Fibroblast of the aortic adventitia (primary cell): ENCODE measurements around the gene CR2. TPM values are rescaled to one million over a fixed set of nuclear protein-coding genes. Genes with fewer than 3 reads are reported as not detected.

Source experiments
- DNase-seq: peaks from one replicate; pipeline ENCODE4 v3.0.0-alpha.2; 2010; ENCODE audit warnings: low read depth
- H3K4me3 ChIP-seq: 2 replicates; pipeline ENCODE4 v1.5.1; 2011; ENCODE audit warnings: low read depth, mild to moderate bottlenecking, control low read depth, low read length, moderate library complexity
- CTCF ChIP-seq: IDR thresholded peaks from 2 replicates; pipeline ENCODE4 v1.5.1; 2011; ENCODE audit warnings: mild to moderate bottlenecking, low read length, control low read depth, inconsistent platforms; ENCODE audit not compliant: insufficient read depth
- total RNA-seq: library from RNA; depleted of rRNA; stranded (reverse); fragments of >200 nt; gene quantifications from 2 replicates; pipeline ENCODE4 v1.2.3, GENCODE V29; 2012; ENCODE audit warnings: low replicate concordance

Gene CR2
- total RNA-seq, 1 donor = not detected

- TF ChIP-seq CTCF = no peak
- no peak for DNase-seq
- H3K4me3 ChIP-seq = no peak overlapping the region
Measured at GRCh38 chr1:207417076-207417475, 37.1 kb upstream of the CR2 start.

GRCh38 chr1:207418351-207418750, 35.8 kb upstream of the CR2 start:
- no peak for TF ChIP-seq CTCF
- no peak for DNase-seq
- no peak overlapping the region for H3K4me3 ChIP-seq

- no peak for TF ChIP-seq CTCF
- DNase-seq = no peak
- no peak overlapping the region for H3K4me3 ChIP-seq
Measured at GRCh38 chr1:207420109-207420508, 34.0 kb upstream of the CR2 start.

GRCh38 chr1:207421078-207421477, 33.0 kb upstream of the CR2 start:
- TF ChIP-seq CTCF = no peak
- DNase-seq = no peak
- no peak overlapping the region for H3K4me3 ChIP-seq

- TF ChIP-seq CTCF = no peak
- no peak for DNase-seq
- H3K4me3 ChIP-seq = no peak overlapping the region
Measured at GRCh38 chr1:207423560-207424292, 30.4 kb upstream of the CR2 start.

GRCh38 chr1:207424570-207425131, 29.5 kb upstream of the CR2 start:
- no peak for TF ChIP-seq CTCF
- no peak overlapping the region for H3K4me3 ChIP-seq

More at GRCh38 chr1:207424570-207425131, 29.5 kb upstream of the CR2 start:
- no peak for DNase-seq
